ENCODE data around the gene FAM124B. TPM values are rescaled to one million over a fixed set of nuclear protein-coding genes. Genes with fewer than 3 reads are reported as not detected.

FAM124B gene
- total RNA-seq, 1 experiment from 2014 or later: not detected

DNA sequence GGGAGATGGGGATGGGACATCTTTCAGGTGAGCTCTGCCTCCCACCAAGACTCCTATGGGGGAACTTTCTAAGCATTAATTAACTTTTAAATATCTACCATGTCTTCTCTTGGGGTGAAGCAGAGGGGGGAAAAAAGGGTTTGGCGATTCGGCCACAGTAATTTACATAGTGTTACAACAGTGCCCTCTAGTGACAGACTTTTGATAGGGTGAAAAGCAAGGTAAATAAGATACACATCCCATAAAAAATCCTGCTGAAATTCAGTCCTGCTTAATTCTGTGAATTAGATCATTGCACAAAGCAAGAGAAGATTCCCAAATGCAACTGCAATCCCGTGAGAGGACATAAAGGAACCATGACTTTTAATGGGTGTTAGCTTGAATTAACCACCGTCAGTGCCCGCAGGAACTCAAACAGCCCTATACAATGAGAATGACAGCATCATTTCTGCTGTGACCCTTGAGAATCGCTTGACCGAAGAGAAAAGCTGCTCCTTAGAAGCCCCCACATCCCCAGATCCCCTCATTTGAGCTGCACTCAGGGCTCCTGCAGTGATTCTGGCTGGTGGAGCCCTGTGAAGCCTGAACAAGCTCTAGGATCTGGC lies 32.8 kb downstream of the FAM124B start:
- DNase-seq: peak; percentile 77
- no TSS peak for BruUV-seq (replicated peaks)
- no peak overlapping the region for H3K4me2 ChIP-seq (ENCODE audit: low read length)

DNA sequence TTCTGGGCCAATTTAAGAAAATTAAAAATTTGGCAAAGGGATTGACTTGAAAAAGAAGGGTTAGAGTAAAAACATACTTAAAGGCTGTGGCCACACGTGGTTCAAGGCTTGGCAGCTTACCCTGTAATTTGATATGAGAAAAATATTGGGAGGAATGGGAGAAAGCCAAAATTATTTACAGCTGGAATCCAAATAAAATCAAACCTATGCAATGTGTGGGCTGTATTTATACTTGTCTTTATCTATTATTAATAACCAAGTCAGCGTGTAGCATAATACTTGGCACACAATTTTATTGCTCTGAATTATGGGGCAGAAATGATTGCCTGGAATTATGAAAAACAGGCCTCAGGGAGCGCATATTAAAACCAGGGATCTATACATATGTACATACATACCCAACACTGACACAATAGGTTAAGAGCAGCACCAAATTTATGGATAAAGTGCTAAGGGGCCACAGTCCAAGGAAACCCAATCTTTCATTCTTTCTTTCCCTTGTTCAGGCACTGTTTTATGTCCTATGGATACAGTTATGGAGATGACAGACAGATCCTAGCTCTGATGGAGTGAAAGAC lies 35.6 kb downstream of the FAM124B start:
- ChIA-PET CTCF (no interaction called here), POLR2A (ENCODE audit: unreplicated experiment) (no interaction called here)
- DNase-seq (peak; percentile 52), ATAC-seq (peak; percentile 53)
- peaks cover 21% of the 10 kb centered on the region for H3K4me1 ChIP-seq (ENCODE audit: insufficient read depth, low read length)
- H4K20me1 ChIP-seq (ENCODE audit: low read length): no peaks in the 10 kb centered on the region
- no peak overlapping the region for H3K4me2 ChIP-seq (ENCODE audit: low read length)
- intact Hi-C loops (cut with micrococcal nuclease): loop anchor here (5.0 kb wide), 1 partner anchor 374 kb away; no protein-coding TSS in a partner anchor
- H3F3A ChIP-seq (ENCODE audit: low read length, unreplicated experiment): no peaks in the 10 kb centered on the region
- no peak overlapping the region for H3K9ac ChIP-seq (ENCODE audit: low read length)
- no peak overlapping the region for H3K4me3 ChIP-seq (ENCODE audit: low read length)
- H3K27ac ChIP-seq (ENCODE audit: low read length): no peak overlapping the region
- TF ChIP-seq EZH2 (IDR thresholded peaks at IDR 0.05; ENCODE audit: low read length, unreplicated experiment): no peak
- TF ChIP-seq, protein P1, sequence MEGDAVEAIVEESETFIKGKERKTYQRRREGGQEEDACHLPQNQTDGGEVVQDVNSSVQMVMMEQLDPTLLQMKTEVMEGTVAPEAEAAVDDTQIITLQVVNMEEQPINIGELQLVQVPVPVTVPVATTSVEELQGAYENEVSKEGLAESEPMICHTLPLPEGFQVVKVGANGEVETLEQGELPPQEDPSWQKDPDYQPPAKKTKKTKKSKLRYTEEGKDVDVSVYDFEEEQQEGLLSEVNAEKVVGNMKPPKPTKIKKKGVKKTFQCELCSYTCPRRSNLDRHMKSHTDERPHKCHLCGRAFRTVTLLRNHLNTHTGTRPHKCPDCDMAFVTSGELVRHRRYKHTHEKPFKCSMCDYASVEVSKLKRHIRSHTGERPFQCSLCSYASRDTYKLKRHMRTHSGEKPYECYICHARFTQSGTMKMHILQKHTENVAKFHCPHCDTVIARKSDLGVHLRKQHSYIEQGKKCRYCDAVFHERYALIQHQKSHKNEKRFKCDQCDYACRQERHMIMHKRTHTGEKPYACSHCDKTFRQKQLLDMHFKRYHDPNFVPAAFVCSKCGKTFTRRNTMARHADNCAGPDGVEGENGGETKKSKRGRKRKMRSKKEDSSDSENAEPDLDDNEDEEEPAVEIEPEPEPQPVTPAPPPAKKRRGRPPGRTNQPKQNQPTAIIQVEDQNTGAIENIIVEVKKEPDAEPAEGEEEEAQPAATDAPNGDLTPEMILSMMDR (conservative IDR thresholded peaks at IDR 0.05; ENCODE audit: low read depth, low read length): no peak
- TF ChIP-seq EZH2phosphoT487 (IDR thresholded peaks at IDR 0.05; ENCODE audit: borderline replicate concordance, low read length): no peak
- BruUV-seq (replicated peaks): no TSS peak
- H3K27me3 ChIP-seq (ENCODE audit: low read length): no peaks in the 10 kb centered on the region
- no peak overlapping the region for H2AFZ ChIP-seq (ENCODE audit: low read length)
- H3K9me2 ChIP-seq (replicated peaks; ENCODE audit: low read length): no peaks in the 10 kb centered on the region
- H3K36me3 ChIP-seq (ENCODE audit: low read depth, low read length): no peaks in the 10 kb centered on the region
- H3K79me2 ChIP-seq (ENCODE audit: low read length): no peaks in the 10 kb centered on the region
- H3K9me3 ChIP-seq (ENCODE audit: low read length): no peaks in the 10 kb centered on the region

More for the DNA sequence above, 32.8 kb downstream of the FAM124B start:
- ChIA-PET CTCF (interaction anchor here (0.6 to 1.4 kb wide), 2 partner anchors 8 to 85 kb away, joined by 4 to 7 read pairs; no protein-coding TSS in a partner anchor), POLR2A (ENCODE audit: unreplicated experiment) (no interaction called here)
- H3K9me3 ChIP-seq (ENCODE audit: low read length): no peaks in the 10 kb centered on the region
- no peak for TF ChIP-seq EZH2phosphoT487 (IDR thresholded peaks at IDR 0.05; ENCODE audit: borderline replicate concordance, low read length)
- TF ChIP-seq, protein P1 (conservative IDR thresholded peaks at IDR 0.05; ENCODE audit: low read depth, low read length): peak; percentile 81
- ATAC-seq: peak; percentile 45
- H3K9me2 ChIP-seq (replicated peaks; ENCODE audit: low read length): no peaks in the 10 kb centered on the region
- H3K36me3 ChIP-seq (ENCODE audit: low read depth, low read length): no peaks in the 10 kb centered on the region
- peaks cover 18% of the 10 kb centered on the region; the same call in 1 of the 2 replicates for H3K4me1 ChIP-seq (ENCODE audit: insufficient read depth, low read length)
- no peak overlapping the region for H3K4me3 ChIP-seq (ENCODE audit: low read length)
- H3F3A ChIP-seq (ENCODE audit: low read length, unreplicated experiment): no peaks in the 10 kb centered on the region
- H2AFZ ChIP-seq (ENCODE audit: low read length): no peak overlapping the region
- intact Hi-C loops (cut with micrococcal nuclease): loop anchor here (1.0 to 5.0 kb wide), 2 partner anchors 377 to 399 kb away; no protein-coding TSS in a partner anchor
- no peaks in the 10 kb centered on the region for H3K79me2 ChIP-seq (ENCODE audit: low read length)
- no peak overlapping the region for H3K9ac ChIP-seq (ENCODE audit: low read length)
- no peak overlapping the region for H3K27ac ChIP-seq (ENCODE audit: low read length)
- H3K27me3 ChIP-seq (ENCODE audit: low read length): no peaks in the 10 kb centered on the region
- H4K20me1 ChIP-seq (ENCODE audit: low read length): no peaks in the 10 kb centered on the region

DNA sequence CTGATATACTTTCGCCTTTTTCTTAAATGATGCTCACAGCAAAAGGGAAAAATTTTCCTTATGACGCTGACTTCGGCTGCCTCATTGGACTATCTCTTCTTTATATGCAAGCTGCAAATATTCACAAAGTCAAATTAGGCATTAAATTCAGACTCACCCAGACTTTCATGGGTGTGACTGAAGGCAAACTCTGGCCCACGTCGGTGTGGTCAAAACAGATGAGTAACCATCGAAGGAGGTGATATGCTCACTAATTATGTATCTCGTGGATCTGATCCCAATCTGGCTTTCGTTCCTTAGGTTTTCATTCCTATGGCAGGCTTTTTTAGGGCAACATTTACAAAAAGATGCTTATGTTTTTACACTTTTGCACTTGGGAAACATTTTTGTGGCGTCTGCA lies 36.6 kb downstream of the FAM124B start:
- H4K20me1 ChIP-seq (ENCODE audit: low read length): no peaks in the 10 kb centered on the region
- no peaks in the 10 kb centered on the region for H3K9me2 ChIP-seq (replicated peaks; ENCODE audit: low read length)
- H3K4me3 ChIP-seq (ENCODE audit: low read length): no peak overlapping the region
- H3K27me3 ChIP-seq (ENCODE audit: low read length): no peaks in the 10 kb centered on the region
- intact Hi-C loops (cut with micrococcal nuclease): loop anchor here (5.0 kb wide), 1 partner anchor 373 kb away; no protein-coding TSS in a partner anchor
- ATAC-seq (no peak), DNase-seq (no peak)
- H3K4me2 ChIP-seq (ENCODE audit: low read length): no peak overlapping the region
- peaks cover 32% of the 10 kb centered on the region for H3K4me1 ChIP-seq (ENCODE audit: insufficient read depth, low read length)
- H3K36me3 ChIP-seq (ENCODE audit: low read depth, low read length): no peaks in the 10 kb centered on the region
- no peak overlapping the region for H3K27ac ChIP-seq (ENCODE audit: low read length)
- no peak overlapping the region for H2AFZ ChIP-seq (ENCODE audit: low read length)
- H3K9me3 ChIP-seq (ENCODE audit: low read length): no peaks in the 10 kb centered on the region
- ChIA-PET CTCF (no interaction called here), POLR2A (ENCODE audit: unreplicated experiment) (no interaction called here)
- no peaks in the 10 kb centered on the region for H3K79me2 ChIP-seq (ENCODE audit: low read length)
- no TSS peak for BruUV-seq (replicated peaks)
- H3K9ac ChIP-seq (ENCODE audit: low read length): no peak overlapping the region
- no peak for TF ChIP-seq EZH2phosphoT487 (IDR thresholded peaks at IDR 0.05; ENCODE audit: borderline replicate concordance, low read length)
- TF ChIP-seq, protein P1 (conservative IDR thresholded peaks at IDR 0.05; ENCODE audit: low read depth, low read length): no peak
- TF ChIP-seq EZH2 (IDR thresholded peaks at IDR 0.05; ENCODE audit: low read length, unreplicated experiment): no peak
- no peaks in the 10 kb centered on the region for H3F3A ChIP-seq (ENCODE audit: low read length, unreplicated experiment)

Measured in PC-3 (cell line).